ENCODE results near the gene BABAM2. TPM values are rescaled to one million over a fixed set of nuclear protein-coding genes. Genes with fewer than 3 reads are reported as not detected.

The BABAM2 gene
- total and polyA plus RNA-seq, 2 experiments from 2014 or later, result 17.8 to 21.5 TPM

DNA sequence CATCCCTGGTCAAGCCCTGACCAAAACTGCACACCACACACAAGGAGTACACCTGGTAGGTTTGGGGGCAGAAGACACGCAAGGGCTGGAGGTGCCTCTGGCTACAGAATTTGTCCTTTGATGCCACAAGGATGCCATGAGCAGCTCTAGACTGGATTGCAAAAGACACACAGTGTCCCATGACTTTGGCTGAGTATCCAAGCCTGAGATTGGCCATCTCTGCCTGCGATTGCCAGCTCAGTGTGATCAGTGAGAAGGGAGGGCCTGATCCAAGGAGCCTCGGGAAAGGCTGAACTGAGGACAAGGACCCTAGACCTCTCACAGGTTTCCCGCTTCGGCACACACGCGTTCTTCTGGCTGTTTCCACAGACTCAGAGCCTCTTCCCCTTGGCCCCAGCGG is 442.2 kb downstream of the BABAM2 start:
- Histone ChIP-seq H4K20me1 (replicated peaks; ENCODE audit: insufficient read depth) (no peaks in the 10 kb centered on the region), H3K4me1 (ENCODE audit: insufficient read depth) (no peaks in the 10 kb centered on the region), H3K9me2 (ENCODE audit: insufficient read depth) (no peaks in the 10 kb centered on the region), H3K27me3 (ENCODE audit: insufficient read depth) (no peaks in the 10 kb centered on the region), H3F3A (replicated peaks; ENCODE audit: low read depth) (no peaks in the 10 kb centered on the region), H3K4me3 (no peak overlapping the region), H2AFZ (no peak overlapping the region), H3K79me2 (replicated peaks; ENCODE audit: insufficient read depth) (no peaks in the 10 kb centered on the region), H3K36me3 (ENCODE audit: insufficient read depth) (no peaks in the 10 kb centered on the region), H3K4me2 (no peak overlapping the region), H3K27ac (ENCODE audit: low read depth) (no peak overlapping the region)
- ATAC-seq (no peak), DNase-seq (ENCODE audit: low spot score) (no peak)
- Mint-ChIP-seq H3K36me3 (ENCODE audit: low read depth) (no peaks in the 10 kb centered on the region), H3K27ac (no peak overlapping the region), H3K27me3 (ENCODE audit: insufficient read depth, low read depth, poor library complexity) (peaks cover 9% of the 10 kb centered on the region), H3K4me1 (no peaks in the 10 kb centered on the region), H3K9me3 (no peaks in the 10 kb centered on the region; the same call in 2 of the 3 replicates), H3K4me3 (no peak overlapping the region)
- TF ChIP-seq ZNF331 (CRISPR knock-in tag; IDR thresholded peaks at IDR 0.05; ENCODE audit: low read depth), result no peak

DNA sequence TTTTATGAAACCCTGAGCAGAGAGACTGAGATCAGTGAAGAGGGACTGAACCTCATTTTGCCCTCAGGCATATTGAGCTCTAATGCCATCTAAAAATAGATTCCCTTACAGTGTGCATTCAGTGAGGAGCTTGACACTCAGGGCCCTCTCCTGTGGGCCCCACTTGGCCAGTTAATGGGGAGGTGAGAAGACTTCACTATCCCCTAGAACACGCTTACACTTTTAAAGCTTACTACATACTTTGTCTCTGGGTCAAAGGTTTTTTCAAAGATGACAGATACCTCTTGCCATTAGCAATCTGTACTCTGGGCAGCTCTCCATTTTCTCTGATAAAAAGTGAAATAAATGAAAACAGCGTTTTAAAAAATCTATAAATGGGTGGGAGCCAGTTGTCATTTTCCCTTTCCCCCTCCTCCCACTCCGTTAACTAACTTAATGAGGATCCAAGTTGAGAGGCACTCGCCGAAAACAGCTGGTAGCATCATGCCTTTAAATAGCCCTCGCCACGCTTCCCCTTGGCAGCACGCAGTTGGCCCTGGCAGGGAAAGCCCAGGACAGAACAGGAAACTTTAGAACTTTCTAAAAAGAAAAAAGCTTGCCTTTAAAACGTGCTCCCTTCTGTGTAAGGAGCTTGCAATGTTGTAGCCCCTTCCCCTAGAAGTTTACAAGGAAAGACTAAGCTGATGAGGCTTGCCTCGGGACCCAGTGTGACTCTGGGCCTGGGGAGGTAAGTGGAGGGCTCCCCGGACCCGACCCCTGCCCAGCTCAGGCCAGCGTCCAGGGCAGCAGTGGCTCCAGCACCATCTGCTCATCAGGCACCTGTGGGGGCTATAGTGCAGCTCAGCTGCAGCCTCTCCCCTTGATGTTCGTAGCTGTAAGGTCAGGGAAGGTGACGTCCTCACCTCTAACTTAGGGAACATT is 443.3 kb downstream of the BABAM2 start:
- Histone ChIP-seq H3K79me2 (replicated peaks; ENCODE audit: insufficient read depth) (no peaks in the 10 kb centered on the region), H3K4me2 (no peak overlapping the region), H3K27me3 (ENCODE audit: insufficient read depth) (no peaks in the 10 kb centered on the region), H3K4me3 (no peak overlapping the region), H3K27ac (ENCODE audit: low read depth) (no peak overlapping the region), H4K20me1 (replicated peaks; ENCODE audit: insufficient read depth) (no peaks in the 10 kb centered on the region), H3K9me2 (ENCODE audit: insufficient read depth) (no peaks in the 10 kb centered on the region), H3F3A (replicated peaks; ENCODE audit: low read depth) (no peaks in the 10 kb centered on the region), H3K4me1 (ENCODE audit: insufficient read depth) (no peaks in the 10 kb centered on the region), H2AFZ (no peak overlapping the region), H3K36me3 (ENCODE audit: insufficient read depth) (no peaks in the 10 kb centered on the region)
- Mint-ChIP-seq H3K27me3 (ENCODE audit: insufficient read depth, low read depth, poor library complexity) (peaks cover 9% of the 10 kb centered on the region), H3K27ac (no peak overlapping the region), H3K4me1 (peaks cover 5% of the 10 kb centered on the region), H3K4me3 (no peak overlapping the region), H3K9me3 (no peaks in the 10 kb centered on the region; the same call in 2 of the 3 replicates), H3K36me3 (ENCODE audit: low read depth) (no peaks in the 10 kb centered on the region)
- no peak for ATAC-seq
- no peak for DNase-seq (ENCODE audit: low spot score)
- TF ChIP-seq, protein P1, sequence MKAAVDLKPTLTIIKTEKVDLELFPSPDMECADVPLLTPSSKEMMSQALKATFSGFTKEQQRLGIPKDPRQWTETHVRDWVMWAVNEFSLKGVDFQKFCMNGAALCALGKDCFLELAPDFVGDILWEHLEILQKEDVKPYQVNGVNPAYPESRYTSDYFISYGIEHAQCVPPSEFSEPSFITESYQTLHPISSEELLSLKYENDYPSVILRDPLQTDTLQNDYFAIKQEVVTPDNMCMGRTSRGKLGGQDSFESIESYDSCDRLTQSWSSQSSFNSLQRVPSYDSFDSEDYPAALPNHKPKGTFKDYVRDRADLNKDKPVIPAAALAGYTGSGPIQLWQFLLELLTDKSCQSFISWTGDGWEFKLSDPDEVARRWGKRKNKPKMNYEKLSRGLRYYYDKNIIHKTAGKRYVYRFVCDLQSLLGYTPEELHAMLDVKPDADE (IDR thresholded peaks at IDR 0.05), result no peak
- TF ChIP-seq ZNF462 (CRISPR knock-in tag; IDR thresholded peaks at IDR 0.05), result no peak
- no peak for TF ChIP-seq JUNB (IDR thresholded peaks at IDR 0.05; ENCODE audit: unreplicated experiment)
- TF ChIP-seq EZH2 (IDR thresholded peaks at IDR 0.05; ENCODE audit: low read depth, unreplicated experiment), result no peak
- no peak for TF ChIP-seq POLR2AphosphoS5 (IDR thresholded peaks at IDR 0.05; ENCODE audit: low read depth)
- no peak for TF ChIP-seq NANOG (IDR thresholded peaks at IDR 0.05; ENCODE audit: borderline replicate concordance)
- TF ChIP-seq REST (IDR thresholded peaks at IDR 0.05; ENCODE audit: unreplicated experiment), result no peak
- no peak for TF ChIP-seq STAT1 (IDR thresholded peaks at IDR 0.05; ENCODE audit: unreplicated experiment)
- TF ChIP-seq ZNF331 (CRISPR knock-in tag; IDR thresholded peaks at IDR 0.05; ENCODE audit: low read depth), result no peak
